Common myeloid progenitor, CD34-positive (primary cell): ENCODE measurements around the gene CRB2.

Experiments used
- CTCF ChIA-PET: fragments of 350-600 bp; sonication (Branson Sonifier 250); formaldehyde crosslinking; loops from one replicate; lab custom pipeline; 2021; ENCODE audit warnings: antibody characterized with exemption; lab: Charles Lee
- POLR2A ChIA-PET: fragments of 350-600 bp; sonication (Branson Sonifier 250); formaldehyde crosslinking; loops from one replicate; lab custom pipeline; 2021; ENCODE audit warnings: antibody characterized with exemption; lab: Charles Lee
- DNase-seq, 3 donors: peaks; one replicate each; pipeline versions ENCODE4 v3.0.0 to v3.0.0-alpha.2; 2013
- H3K27ac ChIP-seq, 2 experiments: 1 replicate in 1 of 2; 2 replicates in 1 of 2; pipeline ENCODE4 v1.7.0; 2013; ENCODE audit warnings: inconsistent platforms in 2 of 2, low read length in 2 of 2, mild to moderate bottlenecking in 2 of 2, low read depth in 1 of 2, moderate library complexity in 1 of 2; ENCODE audit not compliant: severe bottlenecking in 2 of 2, insufficient read depth in 1 of 2, poor library complexity in 1 of 2
- H3K27me3 ChIP-seq, 5 experiments: replicated peaks in 2 of 5; 1 replicate in 3 of 5; 2 replicates in 2 of 5; pipeline versions ENCODE4 v1.6.1 to v1.7.0; 2013; ENCODE audit warnings: low read length in 4 of 5, mild to moderate bottlenecking in 2 of 5, moderate library complexity in 2 of 5, inconsistent platforms in 1 of 5; ENCODE audit not compliant: insufficient read depth in 5 of 5, control insufficient read depth in 4 of 5
- H3K36me3 ChIP-seq, 4 experiments: 1 replicate in 2 of 4; 2 replicates in 2 of 4; pipeline versions ENCODE4 v1.6.1 to v1.7.0; 2013; ENCODE audit warnings: low read length in 3 of 4, control low read depth in 1 of 4, mild to moderate bottlenecking in 1 of 4; ENCODE audit not compliant: control insufficient read depth in 4 of 4, insufficient read depth in 4 of 4
- H3K4me1 ChIP-seq, 4 experiments: 1 replicate in 3 of 4; 2 replicates in 1 of 4; pipeline versions ENCODE4 v1.6.1 to v1.7.1; 2013; ENCODE audit warnings: low read length in 3 of 4, mild to moderate bottlenecking in 3 of 4, control low read depth in 1 of 4, inconsistent platforms in 1 of 4, moderate library complexity in 1 of 4; ENCODE audit not compliant: control insufficient read depth in 4 of 4, insufficient read depth in 4 of 4; ENCODE audit errors: control extremely low read depth in 1 of 4
- H3K4me3 ChIP-seq, 7 experiments: 1 replicate in 4 of 7; 2 replicates in 3 of 7; pipeline versions ENCODE4 v1.5.1 to v1.7.0; 2013; ENCODE audit warnings: mild to moderate bottlenecking in 7 of 7, low read length in 6 of 7, moderate library complexity in 6 of 7, inconsistent platforms in 2 of 7, low read depth in 2 of 7, control low read depth in 1 of 7; ENCODE audit not compliant: insufficient read depth in 4 of 7, control insufficient read depth in 1 of 7; ENCODE audit errors: extremely low read depth in 1 of 7
- H3K9me3 ChIP-seq, 5 experiments: 1 replicate in 4 of 5; 2 replicates in 1 of 5; pipeline versions ENCODE4 v1.6.1 to v1.7.1; 2013; ENCODE audit warnings: low read length in 4 of 5, mild to moderate bottlenecking in 2 of 5, inconsistent platforms in 1 of 5, low read depth in 1 of 5, moderate library complexity in 1 of 5; ENCODE audit not compliant: control insufficient read depth in 4 of 5, insufficient read depth in 2 of 5; ENCODE audit errors: control extremely low read depth in 1 of 5
- WGBS: methylation state at CpG from one replicate; pipeline ENCODE4 v1.1.5; 2013; ENCODE audit not compliant: insufficient coverage; 5-methylcytosine and 5-hydroxymethylcytosine counted together

Gene CRB2

GRCh38 chr9:123353041-123353440, 3.0 kb upstream of the CRB2 start:
- DNase-seq, result no peak
- H3K9me3 ChIP-seq, result no peaks in the 10 kb centered on the region
- POLR2A ChIA-PET, result no interaction called here
- no peak overlapping the region for H3K27ac ChIP-seq
- no peak overlapping the region for H3K4me3 ChIP-seq
- H3K36me3 ChIP-seq, result no peaks in the 10 kb centered on the region
- CTCF ChIA-PET, result interaction anchor here (1.1 to 10.5 kb wide), 7 partner anchors 10 to 277 kb away, joined by 3 to 225 read pairs (median 7); no protein-coding TSS in a partner anchor
- WGBS, result 93% methylated on average over 3 of the region's 4 CpGs
- peaks cover 0 to 2% (median 0%) of the 10 kb centered on the region in 5 experiments for H3K27me3 ChIP-seq
- peaks cover 0 to 13% (median 6%) of the 10 kb centered on the region in 4 experiments for H3K4me1 ChIP-seq

- WGBS, result 22% methylated on average over 13 of the region's 20 CpGs
- POLR2A ChIA-PET, result no interaction called here
- DNase-seq, result peak in 2 of 3 donors; percentile 66 to 67
Observed at GRCh38 chr9:123353984-123354591, 1.9 kb upstream of the CRB2 start.

GRCh38 chr9:123354806-123355508, 1.0 kb upstream of the CRB2 start:
- DNase-seq, result no peak
- H3K36me3 ChIP-seq, result no peaks in the 10 kb centered on the region
- WGBS, result 75% methylated on average over 8 of the region's 9 CpGs
- peaks cover 0 to 28% (median 12%) of the 10 kb centered on the region in 4 experiments for H3K4me1 ChIP-seq
- POLR2A ChIA-PET, result no interaction called here
- H3K27me3 ChIP-seq, result peaks cover 0 to 2% (median 0%) of the 10 kb centered on the region in 5 experiments
- no peak overlapping the region for H3K4me3 ChIP-seq
- CTCF ChIA-PET, result interaction anchor here (0.8 to 10.5 kb wide), 16 partner anchors 10 to 277 kb away, joined by 3 to 225 read pairs (median 6); no protein-coding TSS in a partner anchor
- no peak overlapping the region for H3K27ac ChIP-seq
- no peaks in the 10 kb centered on the region for H3K9me3 ChIP-seq

More at GRCh38 chr9:123353984-123354591, 1.9 kb upstream of the CRB2 start:
- Histone ChIP-seq H3K27me3 (peaks cover 0 to 2% (median 0%) of the 10 kb centered on the region in 5 experiments), H3K4me1 (peaks cover 0 to 24% (median 7%) of the 10 kb centered on the region in 4 experiments), H3K9me3 (no peaks in the 10 kb centered on the region), H3K27ac (no peak overlapping the region), H3K4me3 (peak overlapping the region in 1 of 7 experiments; percentile 14), H3K36me3 (no peaks in the 10 kb centered on the region)
- CTCF ChIA-PET, result interaction anchor here (0.6 to 10.5 kb wide), 21 partner anchors 9 to 278 kb away, joined by 3 to 225 read pairs (median 5); no protein-coding TSS in a partner anchor

GRCh38 chr9:123356851-123357742, 1.1 kb downstream of the CRB2 start:
- Histone ChIP-seq H3K27me3 (no peaks in the 10 kb centered on the region), H3K27ac (no peak overlapping the region), H3K9me3 (no peaks in the 10 kb centered on the region), H3K4me3 (no peak overlapping the region), H3K4me1 (peaks cover 0 to 33% (median 18%) of the 10 kb centered on the region in 4 experiments), H3K36me3 (no peaks in the 10 kb centered on the region)
- CTCF ChIA-PET, result interaction anchor here (1.0 to 10.5 kb wide), 4 partner anchors 9 to 30 kb away, joined by 3 to 225 read pairs (median 4); no protein-coding TSS in a partner anchor
- WGBS, result 96% methylated on average over 14 of the region's 19 CpGs
- DNase-seq, result no peak
- POLR2A ChIA-PET, result no interaction called here

GRCh38 chr9:123357743-123358059, 1.7 kb downstream of the CRB2 start:
- DNase-seq, result no peak
- CTCF ChIA-PET, result interaction anchor here (1.6 to 10.5 kb wide), 2 partner anchors 14 to 29 kb away, joined by 4 to 225 read pairs; no protein-coding TSS in a partner anchor

GRCh38 chr9:123358181-123358905, 2.3 kb downstream of the CRB2 start:
- Histone ChIP-seq H3K9me3 (no peaks in the 10 kb centered on the region), H3K4me1 (peaks cover 0 to 33% (median 18%) of the 10 kb centered on the region in 4 experiments), H3K4me3 (no peak overlapping the region), H3K27me3 (no peaks in the 10 kb centered on the region), H3K27ac (no peak overlapping the region), H3K36me3 (no peaks in the 10 kb centered on the region)
- no peak for DNase-seq
- ChIA-PET CTCF (interaction anchor here (1.0 kb wide), 1 partner anchor 9 kb away, joined by 3 read pairs; no protein-coding TSS in a partner anchor), POLR2A (no interaction called here)
- whole genome bisulfite sequencing, result 88% methylated on average over 9 of the region's 10 CpGs

More at GRCh38 chr9:123357743-123358059, 1.7 kb downstream of the CRB2 start:
- no peak overlapping the region for H3K27ac ChIP-seq
- H3K27me3 ChIP-seq, result no peaks in the 10 kb centered on the region
- WGBS, result 100% methylated on average over 2 of the region's 2 CpGs
- H3K36me3 ChIP-seq, result no peaks in the 10 kb centered on the region
- H3K9me3 ChIP-seq, result no peaks in the 10 kb centered on the region
- no peak overlapping the region for H3K4me3 ChIP-seq
- H3K4me1 ChIP-seq, result peaks cover 0 to 33% (median 18%) of the 10 kb centered on the region in 4 experiments
- POLR2A ChIA-PET, result no interaction called here
